Activated T-cell treated with anti-CD3 and anti-CD28 coated beads, Interleukin-2, amount 50 U/mL, for 4 hours (primary cell): ENCODE measurements around the gene SAP30. TPM values are rescaled to one million over a fixed set of nuclear protein-coding genes. Genes with fewer than 3 reads are reported as not detected.

Experiments used
- ATAC-seq, 2 donors: fragments of 200-7000 bp; cut with Tn5 transposase; one replicate each; pipeline ENCODE4 v1.10.0; 2021
- DNase-seq: peaks from one replicate; pipeline ENCODE4 v3.0.0-alpha.2; 2020
- H3K27me3 Mint-ChIP-seq: one replicate; pipeline ENCODE4 v1.8.0; 2021; ENCODE audit warnings: low read depth, mixed read lengths
- H3K36me3 Mint-ChIP-seq: one replicate; pipeline ENCODE4 v1.8.0; 2022; ENCODE audit warnings: mixed read lengths; ENCODE audit not compliant: insufficient read depth
- H3K4me1 Mint-ChIP-seq: one replicate; pipeline ENCODE4 v1.8.0; 2021; ENCODE audit warnings: low read depth, mixed read lengths
- H3K4me3 Mint-ChIP-seq: one replicate; pipeline ENCODE4 v1.8.0; 2021; ENCODE audit warnings: mild to moderate bottlenecking, moderate library complexity, mixed read lengths
- H3K9me3 Mint-ChIP-seq: one replicate; pipeline ENCODE4 v1.8.0; 2021; ENCODE audit warnings: mixed read lengths
- total RNA-seq, 3 donors: library from RNA; stranded (reverse); gene quantifications; one replicate each; pipeline ENCODE4 v1.2.1, GENCODE V29; 2021

Gene SAP30
- total RNA-seq, result 10 to 100 TPM in 2 of 3 donors, 1 to 10 TPM in 1; 6.9 to 11.0 (median 10.7) TPM

- Mint-ChIP-seq H3K36me3 (no peaks in the 10 kb centered on the region), H3K9me3 (no peaks in the 10 kb centered on the region), H3K27me3 (peaks cover 12% of the 10 kb centered on the region), H3K4me3 (peak within 1 kb of the TSS; percentile 99), H3K4me1 (peaks cover 35% of the 10 kb centered on the region)
- DNase-seq (peak; percentile 96), ATAC-seq (peak; percentile 90 to 91)
Observed at GRCh38 chr4:173370477-173371291, at the start of gene SAP30. Gene SAP30 (plus strand): TSS chr4:173370954. CDS start chr4:173371183, 229 bp downstream.

- H3K4me3 Mint-ChIP-seq, result no peak overlapping the region
- no peaks in the 10 kb centered on the region for H3K4me1 Mint-ChIP-seq
- H3K36me3 Mint-ChIP-seq, result peaks cover 2% of the 10 kb centered on the region
- H3K9me3 Mint-ChIP-seq, result no peaks in the 10 kb centered on the region
- no peak for DNase-seq
- ATAC-seq, result no peak
- H3K27me3 Mint-ChIP-seq, result no peaks in the 10 kb centered on the region
Observed at GRCh38 chr4:173325007-173325736, 45.6 kb upstream of the SAP30 start.

GRCh38 chr4:173328236-173328901 lies 42.4 kb upstream of the SAP30 start:
- Mint-ChIP-seq H3K36me3 (peaks cover 9% of the 10 kb centered on the region), H3K4me3 (no peak overlapping the region), H3K4me1 (peaks cover 16% of the 10 kb centered on the region), H3K27me3 (no peaks in the 10 kb centered on the region), H3K9me3 (no peaks in the 10 kb centered on the region)
- ATAC-seq, result no peak
- DNase-seq, result no peak

GRCh38 chr4:173330590-173330989 lies 40.2 kb upstream of the SAP30 start:
- H3K4me3 Mint-ChIP-seq, result no peak overlapping the region
- no peak for DNase-seq
- H3K36me3 Mint-ChIP-seq, result peaks cover 9% of the 10 kb centered on the region
- H3K4me1 Mint-ChIP-seq, result peaks cover 18% of the 10 kb centered on the region
- no peaks in the 10 kb centered on the region for H3K9me3 Mint-ChIP-seq
- no peak for ATAC-seq
- H3K27me3 Mint-ChIP-seq, result no peaks in the 10 kb centered on the region

- no peak for ATAC-seq
- peaks cover 4% of the 10 kb centered on the region for H3K27me3 Mint-ChIP-seq
- H3K36me3 Mint-ChIP-seq, result peaks cover 9% of the 10 kb centered on the region
- peak overlapping the region; percentile 95 for H3K4me3 Mint-ChIP-seq
- peaks cover 18% of the 10 kb centered on the region for H3K4me1 Mint-ChIP-seq
- no peak for DNase-seq
- H3K9me3 Mint-ChIP-seq, result no peaks in the 10 kb centered on the region
Observed at GRCh38 chr4:173332021-173332487, 38.7 kb upstream of the SAP30 start.

- DNase-seq, result peak; percentile 14
- ATAC-seq, result no peak
- Mint-ChIP-seq H3K9me3 (no peaks in the 10 kb centered on the region), H3K4me3 (peak overlapping the region; percentile 95), H3K27me3 (peaks cover 5% of the 10 kb centered on the region), H3K36me3 (peaks cover 9% of the 10 kb centered on the region), H3K4me1 (peaks cover 18% of the 10 kb centered on the region)
Observed at GRCh38 chr4:173332963-173333657, 37.6 kb upstream of the SAP30 start.

GRCh38 chr4:173333658-173334084 lies 37.1 kb upstream of the SAP30 start:
- H3K27me3 Mint-ChIP-seq, result peaks cover 5% of the 10 kb centered on the region
- peaks cover 9% of the 10 kb centered on the region for H3K36me3 Mint-ChIP-seq
- H3K4me1 Mint-ChIP-seq, result peaks cover 18% of the 10 kb centered on the region
- H3K4me3 Mint-ChIP-seq, result peak overlapping the region; percentile 98
- ATAC-seq, result peak; percentile 9
- no peaks in the 10 kb centered on the region for H3K9me3 Mint-ChIP-seq
- peak; percentile 27 for DNase-seq

- H3K36me3 Mint-ChIP-seq, result peaks cover 9% of the 10 kb centered on the region
- peak within 1 kb of the TSS; percentile 98 for H3K4me3 Mint-ChIP-seq
- no peaks in the 10 kb centered on the region for H3K9me3 Mint-ChIP-seq
- peaks cover 18% of the 10 kb centered on the region for H3K4me1 Mint-ChIP-seq
- DNase-seq (peak; percentile 99), ATAC-seq (peak; percentile 95 to 96)
- H3K27me3 Mint-ChIP-seq, result peaks cover 5% of the 10 kb centered on the region
Observed at GRCh38 chr4:173334085-173334890, 36.5 kb upstream of the SAP30 start, which contains the start of gene HMGB2. Gene HMGB2 (minus strand): TSS chr4:173334358. CDS start chr4:173333649, 709 bp downstream.

GRCh38 chr4:173334891-173335752 lies 35.6 kb upstream of the SAP30 start:
- Mint-ChIP-seq H3K4me3 (peak overlapping the region; percentile 98), H3K4me1 (peaks cover 18% of the 10 kb centered on the region), H3K27me3 (peaks cover 7% of the 10 kb centered on the region), H3K9me3 (no peaks in the 10 kb centered on the region), H3K36me3 (peaks cover 9% of the 10 kb centered on the region)
- DNase-seq (peak; percentile 4), ATAC-seq (peak; percentile 30 to 39)

- Mint-ChIP-seq H3K9me3 (no peaks in the 10 kb centered on the region), H3K36me3 (no peaks in the 10 kb centered on the region), H3K4me1 (peaks cover 11% of the 10 kb centered on the region), H3K27me3 (peaks cover 7% of the 10 kb centered on the region), H3K4me3 (no peak overlapping the region)
- ATAC-seq (no peak), DNase-seq (no peak)
Observed at GRCh38 chr4:173337463-173337862, 33.3 kb upstream of the SAP30 start.

GRCh38 chr4:173343832-173344397 lies 26.8 kb upstream of the SAP30 start:
- DNase-seq, result no peak
- peaks cover 2% of the 10 kb centered on the region for H3K27me3 Mint-ChIP-seq
- H3K9me3 Mint-ChIP-seq, result no peaks in the 10 kb centered on the region
- no peaks in the 10 kb centered on the region for H3K36me3 Mint-ChIP-seq
- ATAC-seq, result no peak
- H3K4me1 Mint-ChIP-seq, result no peaks in the 10 kb centered on the region
- H3K4me3 Mint-ChIP-seq, result no peak overlapping the region

GRCh38 chr4:173345648-173346047 lies 25.1 kb upstream of the SAP30 start:
- H3K9me3 Mint-ChIP-seq, result no peaks in the 10 kb centered on the region
- no peak overlapping the region for H3K4me3 Mint-ChIP-seq
- H3K36me3 Mint-ChIP-seq, result no peaks in the 10 kb centered on the region
- H3K4me1 Mint-ChIP-seq, result no peaks in the 10 kb centered on the region
- no peaks in the 10 kb centered on the region for H3K27me3 Mint-ChIP-seq
- ATAC-seq (no peak), DNase-seq (no peak)
